Measurements from ENCODE around the gene PRTG.
"Not testable (repeated sequence)": the region's sequence is repeated elsewhere in the genome, so short reads cannot be mapped to it uniquely, and the experiment has no call there.

PRTG gene

GRCh38 chr15:55768670-55769185 is 25.8 kb upstream of the PRTG start:
- TF ChIP-seq CTCF (IDR thresholded peaks at IDR 0.05; ENCODE audit: low read depth, low read length, missing control alignments) = no peak
- DNase-seq (ENCODE audit: low read depth) = no peak
- no peak overlapping the region for H3K4me3 ChIP-seq (ENCODE audit: low read depth, low read length)

GRCh38 chr15:55766676-55767075 is 23.7 kb upstream of the PRTG start:
- DNase-seq (ENCODE audit: low read depth) = no peak
- H3K4me3 ChIP-seq (ENCODE audit: low read depth, low read length) = no peak overlapping the region
- no peak for TF ChIP-seq CTCF (IDR thresholded peaks at IDR 0.05; ENCODE audit: low read depth, low read length, missing control alignments)

DNA sequence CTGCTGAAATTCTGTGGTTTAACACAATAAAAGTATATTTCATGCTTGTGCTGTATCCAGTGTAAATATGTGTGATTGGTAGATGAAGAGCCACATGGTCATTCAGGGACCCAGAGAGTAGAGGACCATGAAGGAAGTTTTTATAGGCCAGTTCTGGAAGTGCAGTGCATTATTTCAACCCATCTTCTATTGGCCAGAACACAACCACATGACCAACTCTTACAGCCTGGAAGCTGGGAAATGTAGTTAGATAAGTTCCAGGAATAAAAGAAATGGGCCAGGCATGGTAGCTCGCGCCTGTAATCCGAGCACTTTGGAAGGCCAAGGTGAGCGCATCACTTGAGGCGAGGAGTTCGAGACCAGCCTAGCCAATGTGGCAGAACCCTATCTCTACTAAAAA is 21.4 kb upstream of the PRTG start:
- DNase-seq (ENCODE audit: low read depth) = no peak
- no peak for TF ChIP-seq CTCF (IDR thresholded peaks at IDR 0.05; ENCODE audit: low read depth, low read length, missing control alignments)
- no peak overlapping the region for H3K4me3 ChIP-seq (ENCODE audit: low read depth, low read length)

GRCh38 chr15:55758580-55758986 is 15.6 kb upstream of the PRTG start:
- TF ChIP-seq CTCF (IDR thresholded peaks at IDR 0.05; ENCODE audit: low read depth, low read length, missing control alignments) = no peak
- no peak overlapping the region for H3K4me3 ChIP-seq (ENCODE audit: low read depth, low read length)
- DNase-seq (ENCODE audit: low read depth) = no peak

GRCh38 chr15:55753433-55753832 is 10.5 kb upstream of the PRTG start:
- H3K4me3 ChIP-seq (ENCODE audit: low read depth, low read length); DNase-seq (ENCODE audit: low read depth): not testable (repeated sequence)

DNA sequence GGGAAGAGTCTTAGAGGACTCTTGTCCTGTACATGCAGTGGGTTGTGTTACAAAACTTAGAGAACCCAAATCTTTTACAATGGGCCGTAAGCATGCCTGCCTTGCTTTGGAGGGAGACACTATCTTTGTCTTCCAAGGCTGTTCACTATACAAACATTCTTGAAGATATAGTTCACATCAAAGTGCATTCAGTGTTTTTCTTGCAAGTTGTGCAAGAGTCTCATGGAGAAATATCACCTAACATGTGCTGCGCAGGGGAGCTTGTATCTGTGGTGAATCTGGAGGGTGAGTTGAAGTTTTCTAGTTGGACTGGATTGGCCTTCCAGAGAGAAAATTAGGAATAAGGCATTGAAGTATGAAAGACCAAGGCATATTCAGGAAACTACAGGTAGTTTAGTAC is 7.8 kb upstream of the PRTG start:
- no peak for TF ChIP-seq CTCF (IDR thresholded peaks at IDR 0.05; ENCODE audit: low read depth, low read length, missing control alignments)
- no peak for DNase-seq (ENCODE audit: low read depth)
- H3K4me3 ChIP-seq (ENCODE audit: low read depth, low read length) = no peak overlapping the region

- no peak for TF ChIP-seq CTCF (IDR thresholded peaks at IDR 0.05; ENCODE audit: low read depth, low read length, missing control alignments)
- no peak overlapping the region for H3K4me3 ChIP-seq (ENCODE audit: low read depth, low read length)
- no peak for DNase-seq (ENCODE audit: low read depth)
Observed at GRCh38 chr15:55743729-55744655, 1.0 kb upstream of the PRTG start.
